ENCODE results near the gene NPR2.

- TF ChIP-seq CTCF (IDR thresholded peaks at IDR 0.05; ENCODE audit: poor library complexity), result no peak
- no peak for TF ChIP-seq EZH2 (IDR thresholded peaks at IDR 0.05; ENCODE audit: borderline replicate concordance)
- TF ChIP-seq EZH2phosphoT487 (IDR thresholded peaks at IDR 0.05; ENCODE audit: low read depth, severe bottlenecking, unreplicated experiment), result no peak
Measured at GRCh38 chr9:35828716-35829083, 37.3 kb downstream of the NPR2 start, which contains the start of gene FAM221B.

Measured in hepatocyte (in vitro differentiated cells).